Activated CD4-positive, alpha-beta T cell treated with anti-CD3 and anti-CD28 coated beads for 36 hours (primary cell): ENCODE data around the gene PIM3. TPM values are rescaled to one million over a fixed set of nuclear protein-coding genes. Genes with fewer than 3 reads are reported as not detected.

ENCODE experiments used
- ATAC-seq: fragments of 200-7000 bp; cut with Tn5 transposase; one replicate; pipeline ENCODE4 v1.10.0; 2021; ENCODE audit warnings: mild to moderate bottlenecking, moderate library complexity
- CTCF ChIA-PET: fragments of 350-600 bp; sonication (Branson Sonifier 250); formaldehyde crosslinking; loops from one replicate; lab custom pipeline; 2021; ENCODE audit warnings: antibody characterized with exemption; lab: Charles Lee
- POLR2A ChIA-PET: fragments of 350-600 bp; sonication (Branson Sonifier 250); formaldehyde crosslinking; loops from one replicate; lab custom pipeline; 2021; ENCODE audit warnings: antibody characterized with exemption, inconsistent platforms; lab: Charles Lee
- DNase-seq: peaks from one replicate; pipeline ENCODE4 v3.0.0-alpha.2; 2020
- H3K27ac Mint-ChIP-seq: one replicate; pipeline ENCODE4 v1.8.0; 2021; ENCODE audit warnings: mixed read lengths
- H3K27me3 Mint-ChIP-seq: one replicate; pipeline ENCODE4 v1.8.0; 2021; ENCODE audit warnings: mixed read lengths
- H3K36me3 Mint-ChIP-seq: one replicate; pipeline ENCODE4 v1.8.0; 2021; ENCODE audit warnings: low read depth, mixed read lengths
- H3K4me1 Mint-ChIP-seq: one replicate; pipeline ENCODE4 v1.8.0; 2021; ENCODE audit warnings: mixed read lengths
- H3K4me3 Mint-ChIP-seq: one replicate; pipeline ENCODE4 v1.8.0; 2021; ENCODE audit warnings: mild to moderate bottlenecking, moderate library complexity, mixed read lengths
- H3K9me3 Mint-ChIP-seq: one replicate; pipeline ENCODE4 v1.8.0; 2021; ENCODE audit warnings: low read depth, mixed read lengths
- intact Hi-C, 2 experiments: fragments of 100-400 bp; cut with DNase I in 1 of 2; cut with micrococcal nuclease in 1 of 2; formaldehyde crosslinking; loops; one replicate each; pipeline versions ENCODE4 v1.14.2 to v1.15.1; 2022 to 2024; cut with DNase I, micrococcal nuclease
- total RNA-seq, 2 experiments: library from RNA; stranded (reverse); gene quantifications; one replicate each; pipeline ENCODE4 v1.2.3, GENCODE V29; 2021

Gene PIM3
- 100 to 1,000 TPM; 127 to 165 TPM for total RNA-seq

DNA sequence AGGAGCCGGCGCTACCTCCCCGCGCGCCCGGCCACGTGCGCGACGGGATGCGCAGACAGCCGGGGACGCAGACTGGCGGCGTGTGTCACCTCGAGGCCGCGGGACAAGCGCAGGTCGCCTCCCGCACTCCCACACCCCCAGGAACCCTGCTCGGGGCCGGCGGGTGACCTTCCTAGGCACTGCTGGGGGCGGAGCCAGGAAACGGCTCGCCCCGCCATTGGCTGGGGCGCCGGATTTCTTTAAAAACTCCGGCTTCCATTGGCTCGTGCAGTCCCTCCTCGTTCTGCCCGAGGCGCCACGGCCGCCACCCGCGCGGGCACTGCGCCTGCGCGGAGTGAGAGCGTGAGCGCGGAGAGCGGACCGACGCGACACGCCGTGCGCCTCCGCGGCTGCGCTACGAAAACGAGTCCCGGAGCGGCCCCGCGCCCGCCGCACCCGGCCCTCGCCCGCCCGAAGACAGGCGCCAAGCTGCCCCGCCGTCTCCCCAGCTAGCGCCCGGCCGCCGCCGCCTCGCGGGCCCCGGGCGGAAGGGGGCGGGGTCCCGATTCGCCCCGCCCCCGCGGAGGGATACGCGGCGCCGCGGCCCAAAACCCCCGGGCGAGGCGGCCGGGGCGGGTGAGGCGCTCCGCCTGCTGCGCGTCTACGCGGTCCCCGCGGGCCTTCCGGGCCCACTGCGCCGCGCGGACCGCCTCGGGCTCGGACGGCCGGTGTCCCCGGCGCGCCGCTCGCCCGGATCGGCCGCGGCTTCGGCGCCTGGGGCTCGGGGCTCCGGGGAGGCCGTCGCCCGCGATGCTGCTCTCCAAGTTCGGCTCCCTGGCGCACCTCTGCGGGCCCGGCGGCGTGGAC lies at the start of gene PIM3:
Gene PIM3, plus strand, starts transcription at position 614 of the 846 bp plus-strand sequence. Its CDS starts 176 bp downstream, at position 790.
- H3K9me3 Mint-ChIP-seq: no peaks in the 10 kb centered on the region
- DNase-seq (peak; percentile 94), ATAC-seq (peak; percentile 79)
- H3K4me3 Mint-ChIP-seq: peak within 1 kb of the TSS; percentile 93
- peaks cover 32% of the 10 kb centered on the region for H3K36me3 Mint-ChIP-seq
- ChIA-PET CTCF (interaction anchor here (0.6 to 1.0 kb wide), 2 partner anchors 70 to 215 kb away, joined by 3 to 4 read pairs; no protein-coding TSS in a partner anchor), POLR2A (interaction anchor here (1.1 to 4.7 kb wide), 3 partner anchors 9 to 70 kb away, joined by 3 to 46 read pairs (median 3); no protein-coding TSS in a partner anchor)
- H3K27me3 Mint-ChIP-seq: no peaks in the 10 kb centered on the region
- H3K27ac Mint-ChIP-seq: peak within 1 kb of the TSS; percentile 93
- intact Hi-C loops: loop anchor here (1.0 to 5.0 kb wide), 16 partner anchors 15 to 662 kb away; partner anchors contain the start of genes ALG12 (in 1 of the 2), BRD1 (in 1 of the 2), CRELD2 (in 1 of the 2) and MAPK11 (in 1 of the 2)
- H3K4me1 Mint-ChIP-seq: peaks cover 25% of the 10 kb centered on the region

DNA sequence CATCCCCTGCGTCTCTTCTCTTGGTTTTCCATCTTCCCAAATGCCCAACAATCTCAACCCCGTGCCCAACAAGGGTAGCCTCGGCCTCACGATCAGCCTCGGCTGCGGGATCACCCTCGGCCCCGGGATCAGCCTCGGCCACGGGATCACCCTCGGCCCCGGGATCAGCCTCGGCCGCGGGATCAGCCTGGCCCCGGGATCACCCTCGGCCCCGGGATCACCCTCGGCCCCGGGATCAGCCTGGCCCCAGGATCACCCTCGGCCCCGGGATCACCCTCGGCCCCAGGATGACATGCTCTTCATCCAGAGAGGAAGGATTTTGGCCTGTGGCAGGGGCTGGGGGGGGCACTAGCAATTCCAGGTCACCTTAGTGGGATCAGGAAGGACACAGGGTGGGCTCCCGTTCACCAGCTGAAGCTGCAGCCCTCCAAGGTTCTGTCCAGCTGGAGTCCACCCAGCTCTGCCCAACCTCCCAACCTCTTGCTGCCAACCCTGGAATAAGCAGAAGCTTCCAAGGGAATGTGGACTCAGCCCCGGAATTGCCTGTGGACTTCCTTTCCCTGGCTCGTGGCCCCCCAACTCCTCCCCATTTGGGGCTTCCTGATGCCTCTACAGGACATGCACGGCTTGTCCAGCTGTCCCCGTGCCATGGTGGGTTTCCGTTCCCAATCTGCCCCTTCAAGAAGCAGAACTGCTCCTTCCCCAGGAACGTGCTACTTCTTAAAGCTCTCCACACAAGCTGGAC lies 48.5 kb upstream of the PIM3 start:
- Mint-ChIP-seq H3K27me3 (no peaks in the 10 kb centered on the region), H3K36me3 (peaks cover 9% of the 10 kb centered on the region), H3K4me3 (no peak overlapping the region), H3K9me3 (no peaks in the 10 kb centered on the region), H3K4me1 (peaks cover 4% of the 10 kb centered on the region), H3K27ac (no peak overlapping the region)
- ChIA-PET POLR2A (no interaction called here), CTCF (interaction anchor here (1.1 to 1.3 kb wide), 2 partner anchors 9 to 118 kb away, joined by 3 read pairs; no protein-coding TSS in a partner anchor)
- no peak for DNase-seq
- ATAC-seq: no peak
- intact Hi-C loops: no loop called here

DNA sequence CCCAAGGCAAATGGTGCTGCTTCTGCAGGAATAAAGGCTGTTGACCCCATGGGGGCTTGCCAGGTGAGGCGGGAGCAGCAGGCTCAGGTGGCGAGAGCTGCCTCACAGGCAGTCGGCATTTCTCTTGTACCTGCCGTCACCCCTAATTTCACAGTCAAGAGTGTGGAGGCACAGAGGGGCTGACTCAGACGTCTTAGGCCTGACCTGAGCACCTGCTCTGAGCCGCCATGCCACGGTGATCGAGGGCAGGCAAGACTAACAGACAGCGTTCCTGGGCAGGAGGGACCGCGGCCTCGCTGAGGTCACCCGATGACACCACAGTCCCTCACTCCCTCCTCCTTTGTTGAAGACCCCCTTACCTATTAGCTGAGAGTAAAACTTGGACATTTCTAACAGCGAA lies 47.5 kb upstream of the PIM3 start:
- H3K27me3 Mint-ChIP-seq: no peaks in the 10 kb centered on the region
- no peaks in the 10 kb centered on the region for H3K9me3 Mint-ChIP-seq
- no peak overlapping the region for H3K27ac Mint-ChIP-seq
- intact Hi-C loops: no loop called here
- no peak overlapping the region for H3K4me3 Mint-ChIP-seq
- peaks cover 4% of the 10 kb centered on the region for H3K36me3 Mint-ChIP-seq
- ATAC-seq (no peak), DNase-seq (no peak)
- CTCF ChIA-PET: interaction anchor here (1.1 to 1.3 kb wide), 2 partner anchors 9 to 117 kb away, joined by 3 read pairs; no protein-coding TSS in a partner anchor
- peaks cover 8% of the 10 kb centered on the region for H3K4me1 Mint-ChIP-seq
- POLR2A ChIA-PET: no interaction called here

DNA sequence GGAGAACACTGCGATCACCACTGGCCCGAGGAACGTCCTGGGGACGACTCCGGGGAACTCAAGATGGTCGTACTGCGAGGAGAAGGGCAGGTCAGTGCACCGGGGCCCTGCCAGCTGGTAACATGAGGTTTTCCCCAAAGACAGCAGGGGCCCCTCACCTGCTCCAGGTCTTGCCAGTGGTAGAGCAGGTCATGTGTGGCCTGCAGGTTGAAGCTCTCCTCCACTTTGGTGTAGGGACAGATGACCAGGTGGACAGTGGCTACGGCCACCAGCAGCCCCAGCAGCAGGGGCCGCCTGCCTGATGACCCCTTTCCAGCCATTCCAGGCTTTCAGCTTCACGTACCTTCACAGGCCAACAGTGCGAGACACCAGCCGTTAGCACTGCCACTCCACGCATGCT lies 47.1 kb upstream of the PIM3 start:
- H3K9me3 Mint-ChIP-seq: no peaks in the 10 kb centered on the region
- intact Hi-C loops: no loop called here
- H3K36me3 Mint-ChIP-seq: peaks cover 4% of the 10 kb centered on the region
- ATAC-seq: no peak
- no peak overlapping the region for H3K27ac Mint-ChIP-seq
- ChIA-PET CTCF (interaction anchor here (1.1 to 1.3 kb wide), 2 partner anchors 10 to 117 kb away, joined by 3 read pairs; no protein-coding TSS in a partner anchor), POLR2A (no interaction called here)
- H3K27me3 Mint-ChIP-seq: no peaks in the 10 kb centered on the region
- H3K4me1 Mint-ChIP-seq: peaks cover 8% of the 10 kb centered on the region
- H3K4me3 Mint-ChIP-seq: no peak overlapping the region
- no peak for DNase-seq

DNA sequence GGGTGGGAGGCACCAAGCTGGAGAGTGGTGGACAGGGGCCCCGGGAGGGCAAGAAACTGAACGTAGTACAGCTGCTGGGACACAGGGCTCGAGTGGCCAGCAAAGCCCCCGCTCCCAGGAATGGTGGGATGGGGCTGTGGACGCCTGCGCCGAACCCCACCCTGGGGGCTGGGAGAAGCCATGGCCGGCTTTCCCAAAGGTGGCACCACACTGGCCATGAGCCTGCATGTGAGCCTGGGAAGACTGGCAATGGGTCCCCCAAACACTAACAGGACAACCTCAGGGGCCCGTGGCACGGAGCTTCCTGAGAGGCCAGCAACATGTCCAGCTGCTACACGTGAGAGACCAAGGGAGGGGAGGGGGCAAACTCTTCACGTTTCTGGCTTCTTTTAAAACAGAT lies 46.3 kb upstream of the PIM3 start:
- H3K4me1 Mint-ChIP-seq: peaks cover 8% of the 10 kb centered on the region
- no peak overlapping the region for H3K27ac Mint-ChIP-seq
- CTCF ChIA-PET: interaction anchor here (1.5 to 4.1 kb wide), 2 partner anchors 25 to 147 kb away, joined by 4 to 11 read pairs; no protein-coding TSS in a partner anchor
- no peaks in the 10 kb centered on the region for H3K27me3 Mint-ChIP-seq
- DNase-seq (no peak), ATAC-seq (no peak)
- intact Hi-C loops: no loop called here
- POLR2A ChIA-PET: no interaction called here
- no peaks in the 10 kb centered on the region for H3K9me3 Mint-ChIP-seq
- H3K4me3 Mint-ChIP-seq: no peak overlapping the region
- H3K36me3 Mint-ChIP-seq: peaks cover 4% of the 10 kb centered on the region

DNA sequence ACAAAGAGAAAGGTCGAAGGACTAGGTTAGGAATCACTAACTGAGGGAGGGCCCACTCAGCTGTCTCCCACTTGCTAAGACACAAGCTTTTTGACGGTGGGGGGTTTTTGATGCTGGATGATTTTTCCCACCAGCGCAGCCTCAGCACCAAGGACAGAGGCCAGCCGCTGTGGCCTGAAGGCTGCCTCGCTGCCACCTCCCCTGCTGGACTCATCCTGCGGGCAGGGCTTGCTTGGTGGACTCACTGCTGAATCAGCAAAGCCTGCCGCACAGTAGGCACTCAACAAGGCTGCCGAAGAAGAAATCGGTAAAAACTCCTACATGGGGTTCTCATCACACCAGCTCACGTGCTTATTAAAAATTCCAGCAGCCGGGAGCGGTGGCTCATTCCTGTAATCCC lies 45.0 kb upstream of the PIM3 start:
- no peaks in the 10 kb centered on the region for H3K27me3 Mint-ChIP-seq
- peaks cover 18% of the 10 kb centered on the region for H3K4me1 Mint-ChIP-seq
- CTCF ChIA-PET: interaction anchor here (1.1 to 4.1 kb wide), 2 partner anchors 16 to 148 kb away, joined by 3 to 11 read pairs; no protein-coding TSS in a partner anchor
- POLR2A ChIA-PET: no interaction called here
- no peak overlapping the region for H3K27ac Mint-ChIP-seq
- DNase-seq (no peak), ATAC-seq (no peak)
- H3K36me3 Mint-ChIP-seq: peaks cover 3% of the 10 kb centered on the region
- H3K9me3 Mint-ChIP-seq: no peaks in the 10 kb centered on the region
- intact Hi-C loops: loop anchor here in 1 of 2 experiments (5.0 kb wide), 1 partner anchor 148 kb away; no protein-coding TSS in a partner anchor
- no peak overlapping the region for H3K4me3 Mint-ChIP-seq

DNA sequence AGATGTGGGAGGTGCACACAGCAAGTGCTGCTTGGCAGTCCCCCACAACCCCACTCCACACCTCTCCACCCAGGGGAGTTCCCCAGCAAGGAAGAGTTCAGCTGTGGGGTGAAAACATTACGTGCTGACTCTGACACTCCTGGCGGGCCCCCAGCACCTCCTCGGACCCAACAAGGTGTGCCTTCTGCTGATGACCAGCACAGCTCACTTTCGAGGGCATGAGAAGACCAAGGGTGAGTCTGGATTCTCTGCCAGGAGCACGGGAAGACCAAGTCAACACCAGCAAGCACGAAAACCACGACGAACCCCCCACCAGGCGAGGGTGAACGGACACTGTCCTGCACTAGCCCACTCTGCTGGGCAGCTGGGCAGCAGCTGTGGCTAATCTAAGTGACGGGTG lies 43.7 kb upstream of the PIM3 start:
- ATAC-seq: no peak
- Mint-ChIP-seq H3K4me3 (peak overlapping the region; percentile 79), H3K27me3 (no peaks in the 10 kb centered on the region), H3K36me3 (peaks cover 5% of the 10 kb centered on the region), H3K9me3 (no peaks in the 10 kb centered on the region), H3K27ac (peak overlapping the region; percentile 37), H3K4me1 (peaks cover 18% of the 10 kb centered on the region)
- DNase-seq: no peak
- POLR2A ChIA-PET: interaction anchor here (0.6 to 2.1 kb wide), 2 partner anchors 45 to 85 kb away, joined by 4 to 6 read pairs; no protein-coding TSS in a partner anchor
- CTCF ChIA-PET: interaction anchor here (0.6 to 4.1 kb wide), 4 partner anchors 66 to 270 kb away, joined by 3 to 11 read pairs (median 5); no protein-coding TSS in a partner anchor
- intact Hi-C loops: loop anchor here in 1 of 2 experiments (5.0 kb wide), 1 partner anchor 150 kb away; no protein-coding TSS in a partner anchor

DNA sequence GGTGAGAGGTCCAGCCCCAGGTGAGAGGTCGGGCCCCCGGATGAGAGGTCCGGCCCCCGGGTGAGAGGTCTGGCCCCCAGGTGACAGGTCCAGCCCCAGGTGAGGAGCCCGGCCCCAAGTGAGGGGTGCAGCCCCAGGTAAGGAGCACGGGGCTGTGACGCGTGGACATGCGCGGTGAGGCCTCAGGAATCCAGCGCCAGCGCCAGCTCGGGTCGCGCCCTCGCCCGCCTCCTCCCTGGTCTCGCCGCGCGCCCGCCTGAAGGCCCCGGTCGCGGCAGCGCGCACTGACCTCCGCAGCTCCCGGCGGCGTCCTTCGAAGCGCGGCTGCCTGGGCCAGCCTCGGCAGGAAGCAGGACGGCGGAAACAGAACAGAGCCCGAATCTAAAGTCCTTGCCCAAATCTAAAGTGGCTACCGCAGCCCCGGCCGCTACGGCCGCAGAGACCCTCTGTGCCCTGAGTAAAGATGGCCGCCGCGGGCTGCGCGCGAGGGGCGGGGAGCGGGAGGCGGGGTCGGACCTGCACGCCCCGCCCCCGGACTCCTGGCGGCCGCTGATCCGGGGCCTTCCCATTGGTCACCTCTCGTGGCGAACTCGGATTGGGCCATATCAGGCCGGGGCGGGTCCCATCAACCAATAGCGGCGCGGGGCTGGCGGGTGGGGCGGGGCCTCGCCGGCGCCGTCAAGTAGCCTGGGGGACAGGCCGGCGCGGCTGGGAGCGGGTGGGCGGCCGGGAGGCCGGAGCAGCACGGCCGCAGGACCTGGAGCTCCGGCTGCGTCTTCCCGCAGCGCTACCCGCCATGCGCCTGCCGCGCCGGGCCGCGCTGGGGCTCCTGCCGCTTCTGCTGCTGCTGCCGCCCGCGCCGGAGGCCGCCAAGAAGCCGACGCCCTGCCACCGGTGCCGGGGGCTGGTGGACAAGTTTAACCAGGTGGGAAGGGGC lies 42.3 kb upstream of the PIM3 start, which contains the start of the genes ALG12 and CRELD2:
Gene ALG12, minus strand, starts transcription at position 465 of the 937 bp plus-strand sequence. CDS start 4,673 bp downstream, outside the sequence.
Gene CRELD2, plus strand, starts transcription at position 661 of the 937 bp plus-strand sequence. Its CDS starts 136 bp downstream, at position 797.
- peak within 1 kb of the TSS; percentile 79 for H3K4me3 Mint-ChIP-seq
- no peaks in the 10 kb centered on the region for H3K27me3 Mint-ChIP-seq
- peak; percentile 99 for DNase-seq
- intact Hi-C loops: loop anchor here (1.0 to 5.0 kb wide), 12 partner anchors 18 to 326 kb away; partner anchors contain the start of genes BRD1 (in 2 of the 2), ZBED4 (in 2 of the 2) and PIM3 (in 1 of the 2)
- peak within 1 kb of the TSS; percentile 63 for H3K27ac Mint-ChIP-seq
- peak; percentile 99 for ATAC-seq
- no peaks in the 10 kb centered on the region for H3K9me3 Mint-ChIP-seq
- ChIA-PET CTCF (interaction anchor here (0.6 to 4.1 kb wide), 3 partner anchors 12 to 269 kb away, joined by 3 to 11 read pairs (median 3); no protein-coding TSS in a partner anchor), POLR2A (interaction anchor here (0.6 to 2.1 kb wide), 3 partner anchors 44 to 579 kb away, joined by 3 to 6 read pairs (median 3); no protein-coding TSS in a partner anchor)
- H3K4me1 Mint-ChIP-seq: peaks cover 18% of the 10 kb centered on the region
- peaks cover 5% of the 10 kb centered on the region for H3K36me3 Mint-ChIP-seq

DNA sequence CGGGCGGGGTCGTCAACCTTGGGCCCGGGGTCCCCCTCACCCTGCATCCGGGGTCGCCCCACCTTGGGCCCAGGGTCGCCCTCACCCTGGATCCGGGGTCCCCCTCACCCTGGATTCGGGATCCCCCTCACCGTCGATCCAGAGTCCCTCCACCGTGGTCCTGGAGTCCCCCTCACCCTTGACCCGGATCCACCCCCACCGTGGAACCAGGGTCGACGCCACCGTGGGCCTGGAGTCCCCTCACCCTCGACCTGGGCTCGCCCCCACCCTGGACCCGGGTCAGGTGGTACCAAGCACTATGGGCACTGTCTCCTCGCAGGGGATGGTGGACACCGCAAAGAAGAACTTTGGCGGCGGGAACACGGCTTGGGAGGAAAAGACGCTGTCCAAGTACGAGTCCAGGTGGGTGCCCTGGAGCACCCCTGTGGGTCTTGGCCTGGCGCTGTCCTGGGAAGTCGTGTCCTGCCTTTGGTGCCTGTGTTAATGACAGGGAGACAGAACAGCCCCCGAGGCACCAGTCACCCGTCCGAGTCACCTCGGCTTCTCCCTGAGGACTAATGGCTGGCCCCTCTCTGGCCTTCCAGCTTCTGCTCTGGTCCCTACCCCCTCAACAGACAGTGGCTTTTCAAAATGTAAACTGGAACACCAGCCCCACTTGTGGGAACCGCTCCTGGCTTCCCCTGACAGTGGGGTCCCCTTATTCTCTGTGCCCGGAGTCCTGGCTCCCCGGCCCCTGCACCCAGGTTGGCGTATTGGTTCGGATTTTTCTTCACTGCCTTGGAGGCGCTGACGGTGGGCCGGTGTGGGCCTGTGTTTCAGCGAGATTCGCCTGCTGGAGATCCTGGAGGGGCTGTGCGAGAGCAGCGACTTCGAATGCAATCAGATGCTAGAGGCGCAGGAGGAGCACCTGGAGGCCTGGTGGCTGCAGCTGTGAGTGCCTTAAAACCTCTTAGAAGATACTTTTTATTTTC lies 41.4 kb upstream of the PIM3 start:
- POLR2A ChIA-PET: interaction anchor here (2.1 kb wide), 1 partner anchor 43 kb away, joined by 6 read pairs; no protein-coding TSS in a partner anchor
- Mint-ChIP-seq H3K4me3 (peak overlapping the region; percentile 65), H3K36me3 (peaks cover 3% of the 10 kb centered on the region), H3K27ac (no peak overlapping the region), H3K4me1 (peaks cover 18% of the 10 kb centered on the region), H3K27me3 (no peaks in the 10 kb centered on the region), H3K9me3 (no peaks in the 10 kb centered on the region)
- DNase-seq (no peak), ATAC-seq (no peak)
- CTCF ChIA-PET: interaction anchor here (2.0 kb wide), 1 partner anchor 111 kb away, joined by 8 read pairs; no protein-coding TSS in a partner anchor
- intact Hi-C loops: loop anchor here (1.0 to 5.0 kb wide), 12 partner anchors 17 to 325 kb away; partner anchors contain the start of genes BRD1 (in 2 of the 2), ZBED4 (in 2 of the 2) and PIM3 (in 1 of the 2)
